Right cardiac atrium (tissue), 5 donors: Measurements from ENCODE around the gene PECR. TPM values are rescaled to one million over a fixed set of nuclear protein-coding genes. Genes with fewer than 3 reads are reported as not detected.
A peak's percentile ranks its signal among the peaks of the same experiment; 100 is the strongest.

ENCODE experiments used
- ATAC-seq, 2 donors: fragments of 200-7000 bp; cut with Tn5 transposase; one replicate each; pipeline versions ENCODE4 v1.8.0 to v1.9.1; 2020; ENCODE audit warnings: moderate library complexity in 2 of 2, mild to moderate bottlenecking in 1 of 2
- DNase-seq, 3 donors: peaks; one replicate each; pipeline ENCODE4 v3.0.0-alpha.2; 2020
- H3K27ac ChIP-seq: one replicate; pipeline ENCODE4 v1.5.1; 2013; ENCODE audit warnings: mild to moderate bottlenecking, low read length, control low read depth, moderate library complexity
- H3K27me3 ChIP-seq: one replicate; pipeline ENCODE4 v1.6.1; 2013; ENCODE audit not compliant: control insufficient read depth, insufficient read depth
- H3K4me1 ChIP-seq: one replicate; pipeline ENCODE4 v1.6.1; 2013; ENCODE audit warnings: low read length; ENCODE audit not compliant: control insufficient read depth, insufficient read depth
- H3K4me3 ChIP-seq: one replicate; pipeline ENCODE4 v1.5.1; 2013; ENCODE audit warnings: low read length, control low read depth
- H3K9me3 ChIP-seq: one replicate; pipeline ENCODE4 v1.6.1; 2013; ENCODE audit warnings: low read length; ENCODE audit not compliant: control insufficient read depth
- WGBS: extraction: QIAGEN DNeasy Blood & Tissue Kit; methylation state at CpG from one replicate; pipeline ENCODE4 v1.1.7; 2013; 5-methylcytosine and 5-hydroxymethylcytosine counted together
- intact Hi-C, 4 donors: fragments of 100-400 bp; cut with DNase I; formaldehyde crosslinking; loops; one replicate each; pipeline versions ENCODE4 v1.11.0 to v1.14.0; 2022 to 2023
- polyA plus RNA-seq: library from polyadenylated mRNA; stranded (reverse); fragments of 200-250 nt; gene quantifications from one replicate; pipeline ENCODE4 v1.2.3, GENCODE V29; 2013
- total RNA-seq, 4 donors: library from RNA; stranded (reverse); fragmentation: NEBNext Ultra II Directional; extraction: Animal tissue kit (Norgen Biotek cat#: 25700); gene quantifications; one replicate each; pipeline ENCODE4 v1.2.1, GENCODE V29; 2021
- donor health status: healthy with polysubstance abuse.
- donor health status: DM: no; HTN: yes; CAD: no.
- donor health status: DM: no; HTN: no; CAD: no.
- donor health status: DM: no; HTN: yes; CAD: no; lungs with severe emphysema.
- donor health status: DM: yes; HTN: yes; CAD: no.

Gene PECR
- total and polyA plus RNA-seq, 5 donors = 2.9 to 7.9 (median 5.3) TPM

DNA sequence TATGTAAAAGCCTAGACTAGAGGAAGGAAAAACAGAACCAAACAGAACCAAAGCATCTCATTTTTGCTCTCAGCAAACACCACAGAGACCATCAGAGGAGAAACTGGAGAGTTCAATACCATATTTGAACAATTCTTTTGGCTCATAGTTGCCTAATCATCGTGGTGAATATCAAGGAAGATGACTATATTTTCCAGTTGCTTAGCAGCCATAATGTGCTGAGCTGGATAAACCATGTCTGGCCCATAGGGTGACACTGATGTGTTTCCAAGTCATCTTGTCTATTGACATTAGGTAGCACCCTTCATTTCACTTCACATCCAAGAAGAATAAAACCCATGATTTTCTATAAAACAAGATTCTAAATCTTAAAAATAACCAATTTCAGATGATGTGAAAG lies 21.6 kb upstream of the PECR start:
- Histone ChIP-seq H3K4me1 (no peaks in the 10 kb centered on the region), H3K27me3 (no peaks in the 10 kb centered on the region), H3K4me3 (no peak overlapping the region), H3K27ac (no peak overlapping the region), H3K9me3 (no peaks in the 10 kb centered on the region)
- DNase-seq = no peak
- intact Hi-C loops = no loop called here
- 66% methylated on average over 1 of the region's 1 CpG for WGBS
- no peak for ATAC-seq

DNA sequence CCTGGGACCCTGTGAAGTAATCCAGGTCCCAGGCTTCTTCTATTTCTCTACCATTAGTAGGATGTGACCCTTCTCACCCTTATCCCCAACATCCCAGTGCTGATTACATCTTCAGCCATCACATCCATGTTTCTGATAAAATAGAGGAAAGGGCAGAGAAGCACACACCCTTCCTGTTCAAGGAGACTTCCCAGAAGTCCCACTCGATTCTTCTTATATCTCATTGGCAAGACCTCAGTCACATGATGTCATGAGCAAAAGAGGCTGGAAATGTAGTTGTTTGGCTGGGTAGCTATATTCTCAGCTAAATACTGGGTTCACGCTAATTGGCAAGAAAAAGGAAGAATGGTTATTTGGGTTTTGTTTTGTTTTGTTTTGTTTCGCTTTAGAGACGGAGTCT lies 19.5 kb upstream of the PECR start:
- 77% methylated on average over 4 of the region's 4 CpGs for WGBS
- intact Hi-C loops = no loop called here
- Histone ChIP-seq H3K4me1 (no peaks in the 10 kb centered on the region), H3K4me3 (no peak overlapping the region), H3K27ac (no peak overlapping the region), H3K27me3 (no peaks in the 10 kb centered on the region), H3K9me3 (no peaks in the 10 kb centered on the region)
- DNase-seq (no peak), ATAC-seq (peak in 1 of 2 donors; percentile 48)

DNA sequence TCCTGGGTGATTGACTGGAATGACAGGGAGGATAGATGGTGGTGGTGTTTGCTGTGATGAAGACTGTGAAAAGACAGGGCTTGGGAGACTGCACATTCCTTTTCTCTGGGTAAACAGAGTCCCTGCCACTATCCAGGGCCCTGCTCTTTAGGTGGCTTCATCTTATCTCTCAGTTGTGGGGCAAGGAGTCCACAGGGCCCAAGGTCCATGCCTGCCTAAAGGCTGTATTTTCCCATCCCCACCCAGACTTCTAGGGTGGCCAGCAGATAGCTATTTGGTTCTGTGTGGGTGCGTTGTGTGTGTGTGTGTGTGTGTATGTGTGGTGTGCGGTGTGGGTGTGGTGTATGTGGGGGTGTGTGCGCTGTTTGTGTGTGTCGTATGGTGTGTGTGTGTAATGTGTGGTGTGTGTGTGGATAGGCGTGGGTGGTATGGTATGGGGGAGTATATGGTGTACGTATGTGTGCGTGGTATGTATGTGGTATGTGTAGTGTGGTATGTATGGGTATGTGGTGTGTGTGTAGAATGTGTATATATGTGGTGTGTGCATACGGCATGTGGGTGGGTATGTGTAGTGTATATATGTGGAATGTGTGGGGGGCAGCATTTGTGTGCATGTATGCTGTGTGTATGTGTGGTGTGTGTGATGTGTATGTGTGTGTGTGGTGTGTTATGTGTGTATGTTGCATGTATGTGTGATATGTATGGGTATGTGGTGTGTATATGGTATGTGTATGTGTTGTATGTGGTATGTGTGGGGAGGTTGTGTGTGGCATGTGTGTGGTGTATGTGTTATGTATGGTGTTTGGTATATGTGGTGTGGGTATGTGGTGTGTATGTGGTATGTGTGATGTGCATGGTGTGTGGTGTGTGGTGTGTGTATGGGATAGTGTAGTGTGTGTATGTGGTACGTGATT lies 17.1 kb upstream of the PECR start:
- no peak overlapping the region for H3K4me3 ChIP-seq
- peak in 1 of 2 donors; percentile 17 for ATAC-seq
- intact Hi-C loops = no loop called here
- H3K27me3 ChIP-seq = no peaks in the 10 kb centered on the region
- H3K27ac ChIP-seq = no peak overlapping the region
- no peaks in the 10 kb centered on the region for H3K9me3 ChIP-seq
- WGBS = 94% methylated on average over 9 of the region's 9 CpGs
- no peaks in the 10 kb centered on the region for H3K4me1 ChIP-seq
- no peak for DNase-seq

DNA sequence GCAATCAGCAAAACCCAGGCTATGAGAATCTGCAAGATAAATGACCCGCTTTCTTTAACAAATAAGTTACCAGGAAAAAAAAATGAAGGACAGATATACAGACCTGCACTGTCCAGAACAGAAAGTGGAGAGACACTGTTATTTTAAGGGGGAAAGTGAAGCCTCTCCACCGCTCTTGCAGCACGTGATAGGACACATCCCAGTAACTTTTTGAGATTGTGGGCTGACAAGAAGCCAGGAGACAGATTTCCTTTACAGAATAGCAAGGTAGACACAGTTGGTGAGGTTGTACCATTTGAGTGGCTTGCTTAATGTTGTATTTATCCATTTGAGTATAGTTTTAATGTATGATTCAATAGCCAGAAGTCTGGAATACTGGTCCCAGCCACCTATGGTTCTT lies 13.1 kb upstream of the PECR start:
- no peak overlapping the region for H3K4me3 ChIP-seq
- no peaks in the 10 kb centered on the region for H3K4me1 ChIP-seq
- 64% methylated on average over 3 of the region's 3 CpGs for WGBS
- DNase-seq (no peak), ATAC-seq (no peak)
- no peaks in the 10 kb centered on the region for H3K9me3 ChIP-seq
- no peaks in the 10 kb centered on the region for H3K27me3 ChIP-seq
- intact Hi-C loops = no loop called here
- H3K27ac ChIP-seq = no peak overlapping the region

DNA sequence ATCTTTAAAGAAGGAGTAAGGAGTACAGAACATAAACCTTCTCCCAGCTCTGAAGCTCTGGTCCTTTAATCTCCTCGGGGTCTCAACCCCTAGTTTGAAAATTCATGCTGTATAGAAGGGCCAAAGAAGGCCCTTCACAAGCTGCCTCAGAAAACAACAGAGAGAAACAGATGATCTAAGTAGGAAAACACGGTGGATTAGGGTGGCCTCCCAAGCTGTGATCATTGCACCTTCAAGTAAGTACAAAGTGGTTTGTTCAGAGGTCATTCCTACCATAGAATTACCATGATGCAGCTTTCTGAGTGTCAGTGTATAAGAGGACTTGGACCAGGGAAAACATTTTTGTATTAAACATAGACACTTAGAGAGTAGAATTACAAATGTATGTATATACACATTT lies 11.0 kb upstream of the PECR start:
- no peak overlapping the region for H3K27ac ChIP-seq
- DNase-seq (no peak), ATAC-seq (no peak)
- no peak overlapping the region for H3K4me3 ChIP-seq
- H3K9me3 ChIP-seq = no peaks in the 10 kb centered on the region
- no peaks in the 10 kb centered on the region for H3K27me3 ChIP-seq
- H3K4me1 ChIP-seq = no peaks in the 10 kb centered on the region
- 82% methylated on average over 2 of the region's 2 CpGs for WGBS
- intact Hi-C loops = no loop called here

DNA sequence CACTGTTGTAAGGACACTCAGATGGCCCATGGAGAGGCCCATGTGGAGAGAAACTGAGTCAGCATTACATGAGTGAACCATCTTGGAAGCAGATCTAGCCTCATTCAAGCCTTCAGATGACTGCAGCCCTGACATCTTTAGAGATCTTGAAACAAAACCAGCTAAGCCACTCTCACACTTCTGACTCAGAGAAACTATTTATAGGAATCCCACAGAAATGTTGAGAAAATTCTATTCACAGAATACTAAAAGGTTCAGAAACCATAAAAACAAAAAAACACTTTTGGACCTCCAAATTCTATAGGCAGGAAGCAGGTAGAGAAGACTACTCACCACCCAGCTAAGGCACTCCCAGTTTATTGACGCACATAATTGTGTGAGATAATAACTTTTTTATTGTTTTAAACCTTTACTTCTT lies 8.8 kb upstream of the PECR start:
- ATAC-seq = no peak
- intact Hi-C loops = no loop called here
- WGBS = 97% methylated on average over 1 of the region's 1 CpG
- no peak for DNase-seq
- H3K27ac ChIP-seq = no peak overlapping the region
- no peaks in the 10 kb centered on the region for H3K9me3 ChIP-seq
- no peaks in the 10 kb centered on the region for H3K27me3 ChIP-seq
- no peaks in the 10 kb centered on the region for H3K4me1 ChIP-seq
- H3K4me3 ChIP-seq = no peak overlapping the region

DNA sequence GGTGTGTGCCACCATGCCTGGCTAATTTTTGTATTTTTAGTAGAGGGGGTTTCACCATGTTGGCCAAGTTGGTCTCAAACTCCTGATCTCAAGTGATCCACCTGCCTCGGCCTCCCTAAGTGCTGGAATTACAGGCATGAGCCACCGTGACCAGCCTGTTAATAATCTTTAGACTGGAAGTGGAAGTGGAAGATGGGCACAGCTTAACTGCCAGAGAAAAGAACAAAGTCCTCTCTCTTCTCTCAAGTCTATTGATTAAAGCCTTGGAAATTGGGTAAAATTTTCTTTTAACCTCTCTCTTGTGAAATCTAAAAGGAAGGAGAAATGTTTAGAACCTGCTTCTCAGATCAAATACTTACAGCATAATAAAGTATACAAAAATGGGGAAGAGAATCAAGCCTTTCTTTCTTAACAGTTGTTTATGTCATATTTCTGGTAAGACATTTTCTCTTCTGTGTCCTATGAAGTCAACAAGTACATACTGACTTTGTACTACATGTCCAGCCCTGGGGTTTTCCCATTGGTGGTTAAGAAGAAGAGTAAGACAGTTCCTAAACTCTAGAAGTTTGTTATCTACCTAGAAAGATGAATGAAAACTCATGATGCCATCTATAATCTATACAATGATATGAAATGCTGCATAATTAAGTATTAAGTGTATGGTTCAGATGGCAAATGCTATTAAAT lies 4.7 kb upstream of the PECR start:
- DNase-seq = no peak
- WGBS = 92% methylated on average over 2 of the region's 2 CpGs

DNA sequence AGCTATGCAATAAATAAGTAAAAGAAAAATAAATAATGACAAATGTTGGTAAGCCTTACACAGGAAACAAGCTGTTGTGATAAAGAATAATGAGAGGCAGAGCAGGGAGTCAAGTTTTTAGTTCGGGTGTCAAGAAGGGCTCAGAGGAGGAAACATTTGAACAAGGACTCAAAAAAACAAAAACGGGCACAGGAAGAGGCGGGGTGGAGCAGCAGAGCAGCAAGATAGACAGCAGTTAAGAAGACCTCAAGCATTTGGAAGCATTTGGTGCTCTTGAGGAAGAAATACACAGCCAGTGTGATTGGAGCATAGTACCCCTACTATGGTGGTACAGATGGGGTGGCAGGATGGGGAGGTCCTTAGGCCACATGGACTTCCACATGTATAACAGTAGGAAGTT lies 2.9 kb upstream of the PECR start:
- Histone ChIP-seq H3K4me3 (no peak overlapping the region), H3K27me3 (no peaks in the 10 kb centered on the region), H3K9me3 (no peaks in the 10 kb centered on the region), H3K4me1 (no peaks in the 10 kb centered on the region), H3K27ac (no peak overlapping the region)
- intact Hi-C loops = no loop called here
- WGBS = 64% methylated on average over 3 of the region's 3 CpGs
- no peak for DNase-seq
- no peak for ATAC-seq

More for the DNA sequence above, 4.7 kb upstream of the PECR start:
- intact Hi-C loops = no loop called here
- Histone ChIP-seq H3K27ac (no peak overlapping the region), H3K9me3 (no peaks in the 10 kb centered on the region), H3K4me3 (no peak overlapping the region), H3K4me1 (no peaks in the 10 kb centered on the region), H3K27me3 (no peaks in the 10 kb centered on the region)
- no peak for ATAC-seq

DNA sequence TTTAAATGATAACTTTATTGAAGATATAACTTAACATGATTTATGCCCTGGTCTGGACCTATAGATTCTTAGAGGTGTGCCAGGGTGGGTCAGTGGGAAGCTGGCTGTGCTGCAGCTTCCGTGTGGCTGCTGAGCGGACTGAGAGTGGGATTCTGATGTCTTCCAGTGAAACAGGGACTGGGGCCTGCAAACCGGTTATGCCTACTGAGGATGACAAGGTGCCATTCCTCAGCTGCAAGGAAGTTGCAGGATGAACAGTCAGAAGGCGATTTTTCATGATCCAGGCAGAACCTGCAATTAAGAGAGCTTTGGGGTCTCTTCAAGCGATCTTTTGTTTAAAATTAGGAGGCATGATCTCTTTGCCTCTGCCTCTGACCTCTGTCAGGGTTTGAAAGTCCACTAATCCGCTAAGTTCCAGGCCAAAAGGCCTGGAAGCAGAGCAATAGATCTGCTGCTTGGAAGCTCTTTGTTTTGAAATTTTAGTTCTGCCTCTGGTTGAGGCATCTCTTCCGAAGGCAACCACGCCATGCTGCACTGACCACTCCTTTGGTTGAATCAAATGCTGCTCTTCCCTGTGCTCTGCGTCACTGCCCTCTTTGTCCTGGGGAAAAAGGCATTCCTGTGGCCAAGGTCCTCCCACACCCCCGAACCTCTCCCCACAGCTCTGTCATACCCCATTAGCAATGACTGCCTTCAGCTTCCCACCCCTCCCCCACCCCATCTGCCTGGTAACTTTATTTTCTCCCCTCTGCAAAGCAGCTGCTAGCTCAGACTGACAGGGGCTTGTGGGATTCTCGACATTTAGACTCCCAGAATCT lies 2.1 kb upstream of the PECR start:
- Histone ChIP-seq H3K4me3 (no peak overlapping the region), H3K27me3 (no peaks in the 10 kb centered on the region), H3K27ac (no peak overlapping the region), H3K4me1 (no peaks in the 10 kb centered on the region), H3K9me3 (no peaks in the 10 kb centered on the region)
- no peak for DNase-seq
- intact Hi-C loops = no loop called here
- WGBS = 82% methylated on average over 11 of the region's 11 CpGs
- ATAC-seq = no peak

DNA sequence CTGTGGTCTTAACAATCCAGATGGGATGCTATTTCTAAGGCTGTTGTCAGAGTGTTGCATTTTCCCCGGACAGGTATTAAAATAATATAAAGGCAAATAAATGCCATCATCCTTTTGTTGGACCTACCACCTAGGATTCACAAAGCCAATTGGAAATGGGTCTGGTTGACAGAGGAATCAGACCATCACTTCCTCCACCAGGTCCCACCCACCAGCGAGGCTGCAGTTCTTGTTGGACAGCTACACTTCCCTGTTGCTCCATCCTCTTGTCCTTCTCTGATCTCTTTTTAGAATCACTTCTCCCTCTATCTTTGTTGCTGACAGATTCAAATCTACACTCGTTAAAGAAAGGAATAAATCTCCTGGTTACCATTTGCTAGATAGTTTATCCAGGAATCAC lies 1.2 kb upstream of the PECR start:
- no peak for ATAC-seq
- H3K27ac ChIP-seq = no peak overlapping the region
- intact Hi-C loops = no loop called here
- peak; percentile 18 to 68 (median 54) for DNase-seq
- H3K4me1 ChIP-seq = no peaks in the 10 kb centered on the region
- no peaks in the 10 kb centered on the region for H3K9me3 ChIP-seq
- H3K4me3 ChIP-seq = no peak overlapping the region
- no peaks in the 10 kb centered on the region for H3K27me3 ChIP-seq
- 64% methylated on average over 3 of the region's 3 CpGs for WGBS
